ENCODE measurements around the gene MYLK4.

GRCh38 chr6:2651961-2652360 lies 98.8 kb downstream of the MYLK4 start:
- TF ChIP-seq CTCF (IDR thresholded peaks at IDR 0.05 in 4 of 5, conservative IDR thresholded peaks at IDR 0.05 in 1 of 5) (no peak), POLR2A (IDR thresholded peaks at IDR 0.05) (no peak)

Data from gastrocnemius medialis (tissue), 4 donors.